ENCODE data around the gene AGK. TPM values are rescaled to one million over a fixed set of nuclear protein-coding genes. Genes with fewer than 3 reads are reported as not detected.
A peak's percentile ranks its signal among the peaks of the same experiment; 100 is the strongest.

AGK gene
- total and polyA plus RNA-seq, 2 donors (not counting 1 experiment from before 2014, with no cell fraction given): 12.8 to 26.1 TPM

DNA sequence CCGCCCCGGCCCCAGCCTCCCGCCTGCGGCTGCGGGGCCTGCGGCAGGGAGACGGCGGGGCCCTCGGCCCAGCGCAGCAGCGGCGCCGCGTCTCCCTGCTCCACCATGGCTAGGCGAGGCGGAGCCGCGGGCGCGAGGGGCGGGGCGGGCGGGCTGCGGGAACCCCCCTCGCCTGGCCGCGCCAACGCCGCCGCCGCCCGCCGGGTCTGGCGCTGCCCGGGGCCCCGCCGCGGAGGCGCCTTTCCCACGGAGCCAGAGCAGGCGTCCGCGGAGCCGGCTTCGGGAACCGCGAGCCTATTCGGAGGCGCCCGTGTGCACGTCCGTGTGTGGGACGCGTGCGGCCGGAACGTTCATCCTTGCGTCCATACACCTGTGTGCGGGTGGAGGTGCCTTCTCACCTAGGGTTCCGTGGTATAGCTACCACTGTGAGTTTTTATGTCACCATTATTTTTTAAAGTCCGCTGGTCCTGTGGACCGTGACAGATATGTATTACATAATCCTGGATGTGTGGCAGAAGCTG, 150.9 kb downstream of the AGK start, which contains the start of gene DENND11:
TSS of gene DENND11 (minus strand) at position 120 of the 521 bp plus-strand sequence. CDS start at position 107, 13 bp downstream.
- no peaks in the 10 kb centered on the region for H3K27me3 Mint-ChIP-seq
- under 1% methylated on average over 59 of the region's 62 CpGs for WGBS (ENCODE audit: insufficient coverage)
- CTCF ChIA-PET: interaction anchor here (0.8 to 6.4 kb wide), 7 partner anchors 11 to 168 kb away, joined by 3 to 43 read pairs (median 4); partner anchors contain the start of gene SSBP1
- Histone ChIP-seq H3K27me3 (replicated peaks in 1 of 4; ENCODE audit: control extremely low read depth in 1 of 4, control insufficient read depth in 3 of 4, insufficient read depth in 4 of 4, low read length in 3 of 4) (no peaks in the 10 kb centered on the region), H3K4me2 (replicated peaks; ENCODE audit: low read depth, low read length, poor library complexity, severe bottlenecking) (peak within 1 kb of the TSS; percentile 82), H3K27ac (ENCODE audit: low read length in 2 of 2) (peak within 1 kb of the TSS; percentile 70 to 94), H3K9ac (ENCODE audit: low read length) (peak within 1 kb of the TSS; percentile 79), H4K20me1 (ENCODE audit: control insufficient read depth, insufficient read depth, low read length, poor library complexity, severe bottlenecking) (peaks cover 10% of the 10 kb centered on the region), H3K9me3 (ENCODE audit: control extremely low read depth in 1 of 3, control insufficient read depth in 2 of 3, insufficient read depth in 1 of 3, low read length in 2 of 3) (no peaks in the 10 kb centered on the region), H3K4me3 (ENCODE audit: control extremely low read depth in 1 of 5, extremely low read depth in 1 of 5, insufficient read depth in 1 of 5, low read depth in 2 of 5, low read length in 4 of 5) (peak within 1 kb of the TSS; percentile 54 to 80 (median 68)), H2AFZ (ENCODE audit: insufficient read depth, low read depth, low read length, poor library complexity, severe bottlenecking) (peak within 1 kb of the TSS; percentile 86), H3K36me3 (replicated peaks in 1 of 2; ENCODE audit: control extremely low read depth in 1 of 2, control insufficient read depth in 1 of 2, extremely low read depth in 1 of 2, insufficient read depth in 2 of 2, low read length in 1 of 2) (no peaks in the 10 kb centered on the region), H3K4me1 (ENCODE audit: control insufficient read depth in 2 of 2, insufficient read depth in 2 of 2, low read length in 2 of 2) (peaks cover 34 to 38% of the 10 kb centered on the region in 2 donors), H3K79me2 (ENCODE audit: control insufficient read depth, insufficient read depth, low read length) (peaks cover 53% of the 10 kb centered on the region)
- peak within 1 kb of the TSS; percentile 89 for H3K4me3 Mint-ChIP-seq
- POLR2A ChIA-PET: interaction anchor here (0.5 to 4.7 kb wide), 3 partner anchors 35 to 1225 kb away, joined by 4 to 21 read pairs (median 5); partner anchors contain the start of gene SSBP1
- ATAC-seq (ENCODE audit: low read depth) (peak; percentile 68), DNase-seq (peak; percentile 84)
- intact Hi-C loops (cut with micrococcal nuclease): loop anchor here (5.0 kb wide), 1 partner anchor 780 kb away; the partner anchor contains the start of gene BRAF
- TF ChIP-seq CTCF (IDR thresholded peaks at IDR 0.05) (no peak), EZH2 (IDR thresholded peaks at IDR 0.05; ENCODE audit: borderline replicate concordance, insufficient read depth, low read depth, low read length, poor library complexity, severe bottlenecking) (no peak)
- peaks cover 50% of the 10 kb centered on the region for H3K4me1 Mint-ChIP-seq
- H3K9me3 Mint-ChIP-seq (ENCODE audit: insufficient read depth): no peaks in the 10 kb centered on the region
- peak within 1 kb of the TSS; percentile 92 for H3K27ac Mint-ChIP-seq

GRCh38 chr7:141702892-141703291, 151.7 kb downstream of the AGK start:
- H3K27ac Mint-ChIP-seq: no peak overlapping the region
- intact Hi-C loops (cut with micrococcal nuclease): loop anchor here (5.0 kb wide), 1 partner anchor 781 kb away; the partner anchor contains the start of gene BRAF

More at GRCh38 chr7:141702892-141703291, 151.7 kb downstream of the AGK start:
- Mint-ChIP-seq H3K27me3 (peaks cover 4% of the 10 kb centered on the region), H3K4me3 (peak overlapping the region; percentile 89), H3K4me1 (peaks cover 42% of the 10 kb centered on the region), H3K9me3 (ENCODE audit: insufficient read depth) (no peaks in the 10 kb centered on the region)
- H2AFZ ChIP-seq (ENCODE audit: insufficient read depth, low read depth, low read length, poor library complexity, severe bottlenecking): peak overlapping the region; percentile 86
- H3K36me3 ChIP-seq (replicated peaks in 1 of 2; ENCODE audit: control extremely low read depth in 1 of 2, control insufficient read depth in 1 of 2, extremely low read depth in 1 of 2, insufficient read depth in 2 of 2, low read length in 1 of 2): no peaks in the 10 kb centered on the region
- no peak for TF ChIP-seq CTCF (IDR thresholded peaks at IDR 0.05)
- TF ChIP-seq EZH2 (IDR thresholded peaks at IDR 0.05; ENCODE audit: borderline replicate concordance, insufficient read depth, low read depth, low read length, poor library complexity, severe bottlenecking): no peak
- no peak for DNase-seq
- H3K9me3 ChIP-seq (ENCODE audit: control extremely low read depth in 1 of 3, control insufficient read depth in 2 of 3, insufficient read depth in 1 of 3, low read length in 2 of 3): no peaks in the 10 kb centered on the region
- H4K20me1 ChIP-seq (ENCODE audit: control insufficient read depth, insufficient read depth, low read length, poor library complexity, severe bottlenecking): peaks cover 8% of the 10 kb centered on the region
- H3K4me2 ChIP-seq (replicated peaks; ENCODE audit: low read depth, low read length, poor library complexity, severe bottlenecking): peak overlapping the region; percentile 80
- peaks cover 32 to 37% of the 10 kb centered on the region in 2 donors for H3K4me1 ChIP-seq (ENCODE audit: control insufficient read depth in 2 of 2, insufficient read depth in 2 of 2, low read length in 2 of 2)
- peak overlapping the region in 1 of 5 experiments; percentile 80 for H3K4me3 ChIP-seq (ENCODE audit: control extremely low read depth in 1 of 5, extremely low read depth in 1 of 5, insufficient read depth in 1 of 5, low read depth in 2 of 5, low read length in 4 of 5)
- ChIA-PET POLR2A (interaction anchor here (0.7 to 4.7 kb wide), 3 partner anchors 21 to 36 kb away, joined by 3 to 21 read pairs (median 4); partner anchors contain the start of gene SSBP1), CTCF (interaction anchor here (0.8 to 6.4 kb wide), 6 partner anchors 10 to 54 kb away, joined by 3 to 43 read pairs (median 4); partner anchors contain the start of gene SSBP1)
- H3K9ac ChIP-seq (ENCODE audit: low read length): peak overlapping the region; percentile 79
- peak overlapping the region in 1 of 2 donors; percentile 94 for H3K27ac ChIP-seq (ENCODE audit: low read length in 2 of 2)
- ATAC-seq (ENCODE audit: low read depth): no peak
- H3K27me3 ChIP-seq (replicated peaks in 1 of 4; ENCODE audit: control extremely low read depth in 1 of 4, control insufficient read depth in 3 of 4, insufficient read depth in 4 of 4, low read length in 3 of 4): no peaks in the 10 kb centered on the region
- 100% methylated on average over 1 of the region's 4 CpGs for WGBS (ENCODE audit: insufficient coverage)
- peaks cover 45% of the 10 kb centered on the region for H3K79me2 ChIP-seq (ENCODE audit: control insufficient read depth, insufficient read depth, low read length)
